Fibroblast of gingiva (primary cell): Measurements from ENCODE around the gene SCYGR4.
"Not testable (repeated sequence)": the region's sequence is repeated elsewhere in the genome, so short reads cannot be mapped to it uniquely, and the experiment has no call there.

Experiments used
- DNase-seq: peaks from one replicate; pipeline ENCODE4 v3.0.0-alpha.2; 2011; ENCODE audit warnings: low read depth

The SCYGR4 gene

GRCh38 chr2:227617316-227618230, at the start of gene SCYGR4:
TSS of gene SCYGR4 (plus strand) at chr2:227617498. CDS start at chr2:227617498, 0 bp downstream.
- DNase-seq: peak; percentile 8

- no peak for DNase-seq
Observed at GRCh38 chr2:227568852-227569169, 48.5 kb upstream of the SCYGR4 start.

GRCh38 chr2:227570615-227571014, 46.7 kb upstream of the SCYGR4 start:
- no peak for DNase-seq

- DNase-seq: no peak
Observed at GRCh38 chr2:227576110-227576509, 41.2 kb upstream of the SCYGR4 start.

- no peak for DNase-seq
Observed at GRCh38 chr2:227576812-227577211, 40.5 kb upstream of the SCYGR4 start.

GRCh38 chr2:227577555-227577954, 39.7 kb upstream of the SCYGR4 start:
- DNase-seq: no peak

- DNase-seq: no peak
Observed at GRCh38 chr2:227578642-227579041, 38.7 kb upstream of the SCYGR4 start.

- no peak for DNase-seq
Observed at GRCh38 chr2:227579791-227580190, 37.5 kb upstream of the SCYGR4 start.

- no peak for DNase-seq
Observed at GRCh38 chr2:227582369-227582768, 34.9 kb upstream of the SCYGR4 start.

GRCh38 chr2:227592694-227593387, 24.5 kb upstream of the SCYGR4 start:
- DNase-seq: no peak

GRCh38 chr2:227595797-227596196, 21.5 kb upstream of the SCYGR4 start:
- DNase-seq: no peak

- no peak for DNase-seq
Observed at GRCh38 chr2:227597036-227597435, 20.3 kb upstream of the SCYGR4 start.

GRCh38 chr2:227597998-227598397, 19.3 kb upstream of the SCYGR4 start:
- DNase-seq: no peak

- DNase-seq: not testable (repeated sequence)
Observed at GRCh38 chr2:227598835-227599503, 18.3 kb upstream of the SCYGR4 start, which contains the start of gene SCYGR2. TSS of gene SCYGR2 (plus strand) at chr2:227598893. CDS start at chr2:227598893, 0 bp downstream.

GRCh38 chr2:227602358-227602757, 14.9 kb upstream of the SCYGR4 start:
- DNase-seq: no peak

GRCh38 chr2:227606476-227606875, 10.8 kb upstream of the SCYGR4 start:
- peak; percentile 66 for DNase-seq

- DNase-seq: no peak
Observed at GRCh38 chr2:227607941-227608340, 9.4 kb upstream of the SCYGR4 start.

GRCh38 chr2:227608561-227609338, 8.5 kb upstream of the SCYGR4 start:
- DNase-seq: no peak

- DNase-seq: no peak
Observed at GRCh38 chr2:227610123-227610522, 7.2 kb upstream of the SCYGR4 start.

GRCh38 chr2:227612546-227613271, 4.6 kb upstream of the SCYGR4 start:
- no peak for DNase-seq

GRCh38 chr2:227613272-227613660, 4.0 kb upstream of the SCYGR4 start:
- no peak for DNase-seq
